AG10803 (cell line): ENCODE measurements around the gene SEMA3D.

Source experiments
- DNase-seq: peaks from one replicate; pipeline ENCODE4 v3.0.0; 2010; ENCODE audit warnings: low read depth
- H3K4me3 ChIP-seq: 2 replicates; pipeline ENCODE4 v1.5.1; 2011; ENCODE audit warnings: mild to moderate bottlenecking, low read length, control low read depth
- CTCF ChIP-seq: conservative IDR thresholded peaks from 2 replicates; pipeline ENCODE4 v1.5.1; 2011; ENCODE audit warnings: mild to moderate bottlenecking, low read length, control low read depth, inconsistent platforms

SEMA3D gene

DNA sequence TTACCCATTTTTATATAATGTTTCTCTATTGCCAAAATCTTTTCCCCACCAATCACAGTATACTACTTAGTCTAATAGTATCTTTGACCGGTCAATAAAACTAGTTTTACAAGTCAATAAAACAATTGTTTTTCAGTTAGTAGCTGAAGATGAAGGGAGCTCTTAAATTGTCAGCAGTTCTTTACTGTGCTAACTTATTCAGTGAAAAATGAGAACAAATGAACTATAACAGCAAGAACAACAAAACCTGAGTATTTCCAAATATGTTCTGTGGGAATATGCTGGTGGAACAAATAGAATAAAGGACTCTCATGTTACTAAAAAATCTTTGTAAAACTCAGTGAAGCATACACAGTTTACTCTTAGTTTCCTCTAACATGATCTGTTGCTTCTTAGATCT is 134.0 kb downstream of the SEMA3D start:
- no peak overlapping the region for H3K4me3 ChIP-seq
- TF ChIP-seq CTCF, result no peak
- DNase-seq, result no peak

GRCh38 chr7:85052056-85052737 is 134.7 kb downstream of the SEMA3D start:
- no peak for TF ChIP-seq CTCF
- DNase-seq, result no peak

DNA sequence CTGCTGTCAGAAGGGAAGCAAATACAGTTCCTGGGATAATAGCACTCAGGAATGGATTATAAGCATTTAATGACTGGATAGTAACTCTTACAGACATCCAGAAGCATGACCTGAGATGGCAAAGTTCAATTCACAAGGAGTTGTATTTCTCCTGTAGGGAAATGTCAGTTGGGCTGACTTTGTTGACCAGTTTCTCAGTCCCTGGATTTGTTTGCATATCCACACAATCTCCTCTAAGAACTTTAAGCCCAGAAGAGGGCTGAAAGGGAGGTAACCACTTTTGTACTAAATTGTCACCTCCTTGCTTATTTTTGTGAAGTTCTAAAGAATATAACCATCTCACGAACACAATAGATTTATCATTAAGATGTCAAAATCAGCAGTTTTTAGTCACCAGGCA is 140.3 kb downstream of the SEMA3D start:
- TF ChIP-seq CTCF, result no peak
- DNase-seq, result no peak
- H3K4me3 ChIP-seq, result no peak overlapping the region

More at GRCh38 chr7:85052056-85052737, 134.7 kb downstream of the SEMA3D start:
- no peak overlapping the region for H3K4me3 ChIP-seq

DNA sequence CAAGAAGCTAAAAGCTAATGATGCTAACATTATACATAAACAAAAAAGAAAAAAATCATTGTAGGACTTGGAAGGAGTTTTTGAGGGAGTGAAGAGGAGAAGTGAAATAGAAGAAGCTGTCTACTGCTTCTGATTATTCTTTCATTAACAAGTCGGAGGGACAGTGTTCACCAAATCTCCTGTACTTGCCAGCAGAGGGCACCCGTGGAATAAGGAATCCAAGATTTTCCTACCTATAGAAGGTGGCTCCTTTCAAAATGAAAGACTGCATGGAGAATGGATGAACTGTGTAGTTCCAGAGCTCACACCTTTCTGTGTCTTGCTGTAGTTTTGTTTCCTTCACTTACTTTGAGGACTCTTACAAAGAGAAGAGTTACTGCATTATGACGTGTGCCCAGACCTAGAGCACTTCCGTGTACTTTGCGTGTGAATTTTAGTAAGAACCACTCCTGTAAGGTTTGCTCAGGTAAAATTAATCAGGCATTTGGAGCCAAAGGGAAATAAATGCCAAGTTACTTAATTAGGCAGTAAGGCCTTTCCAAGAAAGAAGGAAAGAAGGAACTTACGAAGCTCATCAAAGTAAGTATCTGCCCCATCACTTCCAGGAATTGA is 145.1 kb downstream of the SEMA3D start:
- TF ChIP-seq CTCF, result peak; percentile 89
- no peak overlapping the region for H3K4me3 ChIP-seq
- DNase-seq, result peak; percentile 63

DNA sequence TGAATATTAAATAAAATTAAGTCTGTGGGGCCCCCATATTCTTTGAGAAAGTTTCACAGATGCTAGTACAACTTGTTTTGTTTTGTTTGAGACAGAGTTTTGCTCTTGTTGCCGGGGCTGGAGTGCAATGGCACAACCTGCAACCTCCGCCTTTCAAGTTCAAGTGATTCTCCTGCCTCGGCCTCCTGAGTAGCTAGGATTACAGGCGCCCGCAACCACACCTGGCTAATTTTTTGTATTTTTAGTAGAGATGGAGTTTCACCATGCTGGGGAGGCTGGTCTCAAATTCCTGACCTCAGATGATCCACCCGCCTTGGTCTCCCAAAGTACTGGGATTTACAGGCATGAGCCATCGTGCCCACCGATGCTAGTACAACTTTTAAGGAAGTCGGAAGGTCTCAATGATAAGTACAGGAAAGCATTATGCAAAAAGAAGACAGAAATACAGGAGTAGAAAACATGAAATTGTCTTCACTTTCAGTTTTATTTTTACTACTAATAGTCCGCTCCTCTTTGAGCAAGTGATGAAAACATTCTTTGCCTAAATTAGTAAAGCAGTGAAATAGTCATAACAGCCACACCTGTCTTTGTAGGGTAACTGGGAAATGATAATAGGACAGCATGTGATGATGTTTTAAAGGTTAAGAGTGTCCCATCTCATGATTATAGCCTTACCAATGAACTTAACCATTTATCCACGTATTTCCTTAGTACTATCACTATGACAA is 147.5 kb downstream of the SEMA3D start:
- no peak for DNase-seq
- TF ChIP-seq CTCF, result no peak
- no peak overlapping the region for H3K4me3 ChIP-seq

DNA sequence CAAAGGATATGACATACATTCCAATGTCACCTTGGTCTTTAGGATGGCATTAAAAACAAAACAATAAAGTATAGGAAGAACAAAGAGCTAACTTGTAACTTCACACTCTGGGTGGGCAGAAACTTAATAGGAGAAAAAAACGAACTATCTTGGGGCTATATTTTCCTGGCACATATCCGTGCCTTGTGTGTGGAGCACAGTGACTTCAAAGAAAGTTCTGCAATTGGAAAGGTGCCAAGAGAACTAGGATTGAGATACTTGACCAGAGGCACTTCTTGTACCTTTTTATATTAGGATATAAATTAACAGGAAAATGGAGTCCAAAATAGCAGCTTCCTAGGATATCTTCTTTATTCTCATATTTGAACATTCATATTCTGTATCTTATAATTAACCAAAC is 148.4 kb downstream of the SEMA3D start:
- TF ChIP-seq CTCF, result no peak
- no peak for DNase-seq
- H3K4me3 ChIP-seq, result no peak overlapping the region
